AG08395 (cell line): Measurements from ENCODE around the gene KRT37.
"Not testable (repeated sequence)": the region's sequence is repeated elsewhere in the genome, so short reads cannot be mapped to it uniquely, and the experiment has no call there.

Source experiments
- DNase-seq: peaks from one replicate; pipeline ENCODE4 v3.0.0; 2012; ENCODE audit warnings: mixed read lengths, low spot score

The KRT37 gene

DNA sequence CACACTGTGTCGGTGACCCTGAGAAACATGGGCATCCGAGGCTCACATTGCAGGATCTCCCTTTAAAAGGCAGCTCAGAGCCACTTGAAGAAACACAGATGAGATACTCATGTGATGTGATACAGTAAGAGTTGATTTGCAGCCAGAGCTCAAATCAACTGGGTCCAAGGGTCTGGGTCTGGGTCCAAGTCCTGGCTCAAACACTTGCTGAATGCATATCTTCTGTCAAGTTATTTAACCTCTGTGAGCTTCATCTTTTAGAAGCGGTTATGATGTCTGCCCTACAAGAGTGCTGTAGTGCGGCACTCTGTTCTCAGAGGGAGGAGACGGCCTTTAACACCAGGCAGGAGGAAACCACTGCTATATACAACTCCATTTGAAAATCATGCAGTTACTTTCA lies 10.0 kb upstream of the KRT37 start:
- no peak for DNase-seq

DNA sequence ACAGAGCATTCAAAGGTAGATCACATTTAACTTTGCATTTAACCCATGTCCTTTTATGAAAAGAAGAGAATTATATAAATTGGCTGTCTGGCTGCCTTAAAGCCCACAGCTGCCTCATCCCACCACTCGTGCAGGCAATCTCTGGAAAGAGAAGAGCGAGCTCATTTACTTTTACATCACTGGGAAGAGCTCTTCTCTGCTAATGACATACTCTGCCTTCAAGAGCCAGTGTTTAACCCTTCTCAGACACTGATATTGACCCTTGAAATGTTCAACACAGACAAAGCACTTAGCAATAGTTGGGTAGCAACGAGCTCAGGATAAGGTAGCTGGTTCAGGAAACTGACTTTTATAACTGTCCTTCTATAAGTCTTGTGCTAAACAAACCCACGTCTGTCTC lies 9.6 kb upstream of the KRT37 start:
- DNase-seq: no peak

DNA sequence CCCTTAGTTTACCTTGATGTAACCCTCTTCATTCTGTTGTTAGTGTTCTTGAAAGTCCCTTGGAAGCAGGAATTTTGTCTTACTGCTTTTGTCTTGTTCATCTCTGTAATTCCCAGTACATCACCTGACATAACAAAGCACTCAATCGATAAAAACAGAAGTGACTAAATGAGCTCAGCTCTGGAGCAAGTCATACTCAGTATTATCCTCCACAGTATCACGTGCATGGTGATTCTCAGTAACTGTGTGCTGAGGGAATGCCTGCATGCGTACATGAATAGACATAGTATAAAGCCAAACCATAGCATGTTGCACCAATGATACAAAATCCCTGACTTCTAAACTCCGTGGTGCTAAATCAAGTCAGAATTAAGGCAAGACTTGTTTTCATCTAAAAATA lies 9.2 kb upstream of the KRT37 start:
- no peak for DNase-seq

DNA sequence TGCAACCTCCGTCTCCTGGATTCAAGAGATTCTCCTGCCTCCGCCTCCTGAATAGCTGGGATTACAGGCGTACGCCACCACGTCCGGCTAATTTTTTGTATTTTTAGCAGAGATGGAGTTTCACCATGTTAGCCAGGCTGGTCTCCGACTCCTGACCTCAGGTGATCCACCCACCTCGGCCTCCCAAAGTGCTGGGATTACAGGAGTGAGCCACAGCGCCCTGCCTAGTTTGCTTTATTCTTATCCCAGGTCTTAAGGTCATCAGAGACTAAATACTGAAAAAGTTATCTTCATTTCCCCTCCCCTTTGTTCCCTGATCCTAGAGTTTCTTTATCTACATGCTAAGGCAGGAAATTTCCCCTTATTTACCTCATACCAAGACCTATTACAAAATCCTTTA lies 6.0 kb upstream of the KRT37 start:
- not testable (repeated sequence) for DNase-seq

DNA sequence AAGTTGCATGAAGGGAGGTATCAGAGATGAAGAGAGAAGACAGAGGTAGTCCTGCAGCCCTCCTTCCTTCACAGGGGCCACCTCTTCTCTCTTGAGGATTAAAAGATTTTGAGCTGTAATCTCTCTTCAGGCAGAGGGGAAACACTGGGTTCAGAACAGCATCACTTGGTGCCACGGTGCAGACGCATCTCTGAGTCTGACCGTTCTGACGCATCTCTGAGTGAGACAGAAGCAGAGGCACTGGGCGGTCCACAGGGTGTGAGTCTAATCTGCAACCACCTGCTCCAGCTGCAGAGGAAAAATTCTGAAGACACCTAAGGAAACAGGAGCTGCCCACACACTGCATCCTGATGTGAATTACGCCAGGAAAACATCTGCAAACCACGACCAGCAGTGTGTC lies 5.3 kb upstream of the KRT37 start:
- DNase-seq: no peak

DNA sequence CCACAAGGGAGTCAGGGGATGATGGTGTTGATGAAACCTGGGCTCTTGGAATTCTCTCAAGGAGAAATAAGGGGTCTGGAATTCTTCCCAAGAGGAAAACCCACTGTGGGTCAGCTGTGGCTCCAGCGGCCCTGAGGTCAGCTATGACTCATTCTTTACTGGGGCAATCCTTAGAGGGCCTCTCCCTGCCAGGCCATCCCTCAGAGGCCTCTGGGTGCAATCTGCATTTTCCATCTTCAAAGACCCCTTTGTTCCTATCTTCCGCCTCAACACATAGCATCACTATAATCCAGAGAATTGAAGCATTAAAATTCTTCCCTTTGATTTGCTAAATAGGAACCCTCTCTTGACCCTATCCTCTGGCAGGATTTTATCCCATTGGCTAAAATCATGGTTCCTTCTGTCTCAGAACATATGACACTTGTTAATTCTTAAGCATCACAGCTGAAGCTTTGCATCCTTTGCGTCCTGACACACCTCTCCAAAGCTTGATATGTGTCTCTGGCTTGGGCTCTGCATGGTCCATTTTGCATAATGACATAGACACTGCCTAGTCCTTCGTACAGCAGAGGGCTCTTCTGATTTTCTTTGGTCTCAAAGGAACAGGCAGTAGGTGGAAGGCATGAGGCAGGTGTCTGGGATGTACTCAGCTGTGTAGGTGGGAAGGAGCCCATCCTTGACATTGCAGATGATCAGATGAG lies 4.4 kb upstream of the KRT37 start:
- DNase-seq: peak; percentile 28

DNA sequence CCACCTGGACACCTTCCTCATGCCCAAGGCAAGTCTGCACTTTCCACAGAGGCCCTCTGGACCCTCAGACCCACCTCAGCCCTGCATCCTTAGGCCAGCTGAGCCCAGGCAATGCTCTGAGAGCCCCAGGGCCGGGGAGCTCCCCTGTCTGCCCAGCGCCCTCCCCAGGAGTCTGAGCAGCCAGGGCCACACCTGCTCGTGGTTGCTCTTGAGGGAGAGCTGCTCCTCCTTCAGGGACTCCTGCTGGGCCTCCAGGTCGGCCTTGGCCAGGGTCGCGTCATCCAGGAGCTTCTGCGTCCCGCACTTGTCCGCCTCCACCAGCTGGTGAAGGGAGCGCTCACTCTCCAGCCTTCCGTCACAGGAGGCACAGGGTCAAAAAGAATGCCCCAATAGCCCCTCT lies 1.8 kb downstream of the KRT37 start:
- not testable (repeated sequence) for DNase-seq

DNA sequence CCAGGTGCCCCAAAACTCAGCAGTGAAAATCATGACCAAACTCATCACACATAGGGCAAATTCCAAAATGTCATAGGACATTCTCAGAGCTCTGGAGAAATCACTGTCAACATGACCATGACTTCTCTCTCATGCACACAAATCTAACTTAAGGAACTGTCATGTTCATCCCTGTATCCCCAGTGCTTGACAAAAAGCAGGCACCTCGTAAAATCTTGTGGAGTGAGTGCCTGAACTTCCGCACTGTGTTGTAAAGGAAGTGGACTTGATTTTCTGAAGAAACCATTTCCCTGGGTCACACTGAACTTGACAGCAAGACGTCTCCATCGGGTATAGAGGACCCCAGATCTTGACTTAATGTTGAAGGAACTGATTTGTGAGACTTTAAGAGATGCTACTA lies 2.8 kb downstream of the KRT37 start:
- no peak for DNase-seq

DNA sequence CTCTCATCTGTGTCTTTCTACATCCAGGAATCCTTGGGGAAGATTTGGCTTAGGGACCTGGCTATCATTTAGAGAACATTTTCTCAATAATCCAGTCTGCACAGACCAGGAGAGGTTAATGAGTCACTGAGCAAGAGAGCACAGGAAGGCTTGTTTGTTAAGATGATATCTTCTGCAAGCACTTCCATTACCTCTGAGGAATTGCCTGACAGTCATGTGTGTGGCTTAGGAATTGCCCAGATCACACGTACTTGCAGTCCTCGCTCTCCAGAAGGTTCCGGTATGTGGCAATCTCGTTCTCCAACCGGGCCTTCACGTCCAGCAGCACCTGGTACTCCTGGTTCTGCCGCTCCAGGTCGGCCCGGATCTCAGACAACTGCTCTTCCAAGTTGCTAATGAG lies 3.3 kb downstream of the KRT37 start:
- peak; percentile 41 for DNase-seq

DNA sequence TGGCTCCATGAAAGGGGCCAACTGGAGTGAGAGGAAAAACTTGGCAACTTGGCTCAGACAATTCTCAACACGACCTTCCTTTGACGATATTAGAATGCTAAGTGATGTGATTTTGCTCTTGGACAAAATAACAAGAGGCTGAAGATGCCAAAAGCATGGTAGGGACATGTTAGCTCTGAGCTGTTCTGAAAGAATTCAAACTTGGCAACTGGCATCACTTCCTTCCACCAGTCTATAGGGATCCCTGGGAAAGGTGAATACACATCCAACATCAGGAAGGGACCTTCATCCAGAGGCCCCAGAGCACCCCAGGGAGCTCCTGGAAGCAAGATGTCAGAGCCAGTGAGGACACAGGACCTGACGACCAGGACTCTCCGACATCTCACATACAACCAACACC lies 4.3 kb downstream of the KRT37 start:
- DNase-seq: peak; percentile 58

DNA sequence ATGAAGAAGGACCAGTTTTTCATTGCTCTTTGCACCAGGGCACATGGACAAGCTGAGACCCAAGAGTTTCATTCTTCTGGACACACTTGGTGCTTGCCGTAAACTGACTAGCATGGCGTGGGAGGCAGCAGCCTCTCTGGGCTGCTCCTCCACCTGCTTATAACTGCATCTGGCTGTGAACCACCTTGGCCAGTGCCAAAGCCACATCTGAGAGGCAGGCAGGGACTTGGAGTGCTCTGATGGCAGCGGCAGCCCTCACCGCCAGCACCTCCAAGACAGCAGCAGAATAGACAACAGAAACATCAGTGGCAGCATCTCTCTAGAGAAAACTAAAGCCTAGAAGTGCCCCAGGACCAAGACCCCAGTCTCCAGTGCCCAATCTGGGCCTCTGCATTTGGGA lies 4.7 kb downstream of the KRT37 start:
- no peak for DNase-seq

DNA sequence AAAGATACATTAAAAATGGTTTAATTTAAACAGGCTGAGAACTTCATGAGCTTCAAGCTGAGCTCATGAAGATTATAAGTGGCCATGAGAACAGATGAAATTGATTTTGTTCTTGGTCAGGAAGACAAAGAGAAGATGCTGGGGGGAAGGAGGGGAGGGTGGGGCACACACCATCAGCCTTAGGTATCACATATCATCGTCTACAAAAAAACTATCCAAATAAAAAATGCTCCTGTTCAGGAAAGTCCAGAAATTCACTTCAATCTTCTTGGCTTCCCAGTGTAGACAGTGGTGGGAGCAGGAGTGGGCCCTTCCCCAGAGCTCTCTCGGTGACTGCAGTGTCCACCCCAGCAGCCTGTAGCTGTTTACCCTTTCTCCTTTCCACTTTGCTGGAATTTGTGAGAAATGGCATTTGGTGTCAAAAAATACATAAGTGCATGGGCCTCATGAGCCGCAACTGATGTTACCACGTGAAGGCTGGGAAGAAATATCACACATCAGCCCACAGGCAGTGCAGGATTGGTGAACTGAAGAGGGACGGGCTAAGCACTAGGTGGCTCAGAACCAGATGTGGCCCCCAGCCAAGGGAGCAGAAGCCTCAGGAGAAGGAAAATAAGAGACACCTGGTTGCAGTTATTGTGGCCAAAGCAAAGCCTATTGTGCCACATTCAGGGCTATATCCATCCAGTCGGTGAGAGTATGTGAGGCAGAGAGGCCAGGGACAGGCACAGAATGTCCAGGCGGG lies 6.1 kb downstream of the KRT37 start:
- no peak for DNase-seq

DNA sequence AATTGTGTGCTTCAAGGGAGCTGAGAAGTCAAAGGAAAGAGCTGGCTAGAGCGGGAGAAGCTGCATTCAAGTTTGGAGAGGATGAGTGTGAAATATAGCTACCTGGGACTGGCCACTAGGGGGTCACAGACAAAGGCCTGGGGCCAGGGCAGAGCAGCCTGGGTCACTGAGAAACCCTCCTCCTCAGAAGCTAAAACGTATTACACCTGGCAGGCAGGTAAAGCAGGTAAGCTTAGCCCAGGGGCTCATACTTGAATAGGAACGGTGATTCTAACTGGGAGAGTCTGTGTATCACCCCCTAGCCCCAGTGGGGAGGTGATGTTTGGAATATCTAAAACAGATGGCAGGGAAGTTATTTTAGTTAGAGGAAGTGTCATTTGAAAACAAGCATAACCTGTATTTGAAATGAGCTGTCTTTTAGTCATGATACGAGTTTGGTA lies 6.8 kb downstream of the KRT37 start:
- no peak for DNase-seq

DNA sequence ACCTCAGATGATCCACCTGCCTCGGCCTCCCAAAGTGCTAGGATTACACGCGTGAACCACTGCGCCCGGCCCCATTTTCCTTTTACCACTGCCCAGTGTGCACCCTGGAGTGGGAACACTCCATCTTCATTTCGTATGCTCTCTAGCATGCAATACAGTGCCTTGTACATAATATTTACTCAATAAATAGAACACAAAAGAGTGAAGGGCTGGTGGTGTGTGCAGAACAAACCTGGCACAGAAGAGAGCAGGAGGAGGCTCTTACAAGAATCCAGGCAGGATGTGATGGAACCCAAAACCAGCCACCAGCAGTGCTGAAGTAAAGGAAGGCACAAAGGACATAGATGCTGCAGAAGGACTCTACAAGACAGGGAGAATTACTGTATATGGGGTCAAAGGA lies 7.3 kb downstream of the KRT37 start:
- no peak for DNase-seq

DNA sequence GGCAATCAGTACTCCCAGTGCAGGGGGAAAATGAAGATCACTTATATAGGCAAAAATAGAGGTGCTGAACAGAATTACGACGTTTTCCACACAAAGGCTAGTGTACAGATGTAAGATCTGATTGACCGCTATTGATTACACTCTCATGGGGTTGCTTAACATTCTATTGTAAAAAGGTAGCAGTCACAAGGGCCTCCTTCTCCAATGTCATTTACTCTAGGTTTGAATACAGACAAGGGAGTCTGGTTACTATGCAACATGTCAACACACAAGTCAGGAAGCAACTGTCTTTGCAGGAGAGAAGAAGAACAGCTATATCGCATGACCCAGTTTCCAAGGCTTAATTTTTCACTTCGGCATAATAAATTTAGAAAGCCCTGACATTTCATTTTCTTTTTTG lies 7.9 kb downstream of the KRT37 start:
- no peak for DNase-seq

DNA sequence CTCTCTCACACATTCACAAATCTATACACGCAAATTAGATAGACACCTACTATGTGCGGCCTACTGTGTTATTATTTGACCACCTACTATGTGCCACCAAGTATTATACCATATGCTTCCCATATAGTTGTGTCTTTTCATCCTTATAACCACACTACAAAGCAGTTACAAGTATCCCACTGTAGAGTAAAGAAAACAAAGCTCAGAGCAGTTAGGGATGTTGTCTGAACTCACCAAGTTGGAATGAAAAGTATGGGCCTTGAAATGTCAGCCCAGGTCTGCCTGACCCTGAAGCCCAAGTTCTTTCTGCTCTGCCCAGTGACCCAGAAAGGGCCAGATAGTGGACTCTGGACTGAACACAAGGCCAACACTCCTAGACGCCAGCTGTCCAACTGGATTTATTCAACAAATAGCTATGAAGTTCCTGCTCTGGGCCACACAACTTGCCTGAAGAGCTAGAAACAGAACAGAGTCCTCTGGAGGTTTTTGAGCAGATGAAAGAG lies 8.5 kb downstream of the KRT37 start:
- DNase-seq: peak; percentile 59

DNA sequence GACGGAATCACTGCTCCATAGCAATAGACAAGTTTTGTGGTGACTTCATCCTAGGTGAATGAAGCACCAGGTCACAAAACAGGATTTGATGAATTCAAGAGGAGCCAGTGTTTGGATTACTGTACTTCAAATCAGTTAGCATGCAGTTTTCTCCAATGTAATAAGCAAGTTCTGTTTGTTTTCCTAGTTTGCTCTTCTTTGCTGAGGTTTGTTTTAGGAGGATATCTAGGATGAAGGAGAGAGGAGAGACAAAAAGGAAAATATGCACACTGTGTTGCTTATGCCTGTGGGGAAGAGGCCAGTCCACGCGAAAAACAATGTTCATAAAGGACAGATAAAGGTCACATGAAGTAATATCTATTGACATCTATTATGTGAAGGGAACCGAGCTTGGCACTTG lies 9.0 kb downstream of the KRT37 start:
- no peak for DNase-seq

DNA sequence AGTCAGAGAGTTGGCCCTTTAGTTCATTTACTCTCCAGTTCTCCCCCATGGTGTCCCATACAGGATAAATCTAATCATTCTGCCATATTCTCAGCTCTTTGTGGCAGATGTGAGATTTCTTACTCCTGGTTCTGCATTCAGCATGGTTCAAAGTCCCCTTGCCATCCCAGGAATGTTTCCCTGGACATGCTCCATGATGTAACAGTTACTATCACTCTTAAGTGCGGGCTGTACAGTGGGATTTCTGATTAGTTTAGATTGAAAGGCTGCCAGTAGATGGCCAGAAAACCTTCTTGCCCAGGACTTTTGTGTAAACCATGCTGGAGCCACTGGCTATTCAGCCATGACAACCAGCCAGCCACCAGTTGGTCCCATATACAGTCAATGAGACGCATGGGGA lies 10.4 kb downstream of the KRT37 start:
- DNase-seq: no peak

DNA sequence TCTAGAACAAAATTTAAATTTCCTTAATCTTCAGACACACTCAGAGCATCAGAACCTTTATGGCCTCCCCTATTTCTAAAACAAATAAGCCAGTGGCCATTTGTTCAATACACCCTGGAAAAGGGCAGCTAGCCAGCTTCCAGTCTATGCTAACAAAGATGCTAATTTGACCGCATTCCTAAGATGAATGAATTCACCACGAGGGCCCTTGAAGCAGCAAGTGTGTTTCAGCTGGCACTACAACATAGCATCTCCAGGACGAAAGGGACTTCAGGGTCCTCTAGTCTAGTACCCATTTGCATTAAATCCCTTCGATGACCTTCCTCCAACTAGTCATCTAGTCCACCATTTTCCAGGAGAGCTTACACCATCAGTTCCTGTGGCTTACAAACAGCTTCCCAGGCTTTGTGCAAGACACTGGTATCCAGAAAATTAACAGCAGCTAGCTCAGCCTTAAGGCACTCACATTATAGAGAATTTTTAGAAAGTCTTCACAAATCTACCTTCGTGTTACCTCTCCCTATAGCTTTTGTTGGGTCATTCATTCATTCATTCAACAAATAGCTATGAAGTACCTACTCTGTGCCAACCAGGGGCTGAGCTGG lies 10.9 kb downstream of the KRT37 start:
- no peak for DNase-seq

DNA sequence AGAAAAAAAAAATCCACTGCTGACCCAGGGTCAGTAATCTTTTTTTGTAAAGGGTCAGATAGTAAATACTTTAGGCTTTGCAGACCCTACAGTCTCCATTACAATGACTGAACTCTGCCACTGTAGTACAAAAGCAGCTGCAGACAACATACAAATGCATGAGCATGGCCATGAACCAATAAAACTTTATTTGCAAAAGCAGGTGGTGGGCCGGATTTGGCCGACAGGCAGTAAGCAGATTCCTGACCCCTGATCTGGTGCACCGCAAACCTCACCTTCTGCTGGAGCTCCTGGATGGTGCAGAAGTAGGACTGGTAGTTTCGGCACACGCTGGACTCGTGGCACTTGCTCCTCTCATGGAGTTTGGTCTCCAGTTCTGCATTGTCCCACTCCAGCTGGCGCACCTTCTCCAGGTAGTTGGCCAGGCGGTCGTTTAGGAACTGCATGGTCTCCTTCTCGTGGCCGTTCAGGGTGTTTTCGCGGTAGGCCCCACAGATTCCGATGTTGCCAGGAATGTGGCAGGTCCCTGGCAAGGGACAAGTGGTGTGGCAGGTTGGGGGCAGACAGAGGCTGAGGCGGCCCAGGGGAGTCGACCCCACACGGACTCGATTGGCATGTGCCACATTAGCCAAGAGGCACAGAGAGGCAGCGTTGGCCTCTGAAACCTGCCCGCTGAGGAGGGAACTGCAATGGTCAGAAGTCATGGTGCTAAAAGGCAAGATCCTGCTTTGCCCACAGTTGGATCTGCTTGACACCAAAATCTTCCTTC lies 13.1 kb downstream of the KRT37 start:
- DNase-seq: no peak

DNA sequence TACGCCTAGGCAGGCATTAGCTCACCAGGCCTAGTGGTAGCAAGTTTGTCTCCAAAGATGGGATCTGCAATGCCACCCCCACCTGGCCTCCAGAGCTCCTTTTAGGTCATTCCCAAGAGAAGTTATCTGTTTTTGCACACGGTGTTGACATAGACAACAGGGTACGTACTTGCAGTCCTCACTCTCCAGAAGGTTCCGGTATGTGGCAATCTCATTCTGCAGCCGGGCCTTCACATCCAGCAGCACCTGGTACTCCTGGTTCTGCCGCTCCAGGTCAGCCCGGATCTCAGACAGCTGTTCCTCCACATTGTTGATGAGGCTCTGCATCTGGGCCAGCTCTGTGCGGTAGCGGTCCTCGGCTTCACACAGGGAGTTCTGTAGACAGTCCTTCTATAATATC lies 17.2 kb downstream of the KRT37 start:
- DNase-seq: no peak

DNA sequence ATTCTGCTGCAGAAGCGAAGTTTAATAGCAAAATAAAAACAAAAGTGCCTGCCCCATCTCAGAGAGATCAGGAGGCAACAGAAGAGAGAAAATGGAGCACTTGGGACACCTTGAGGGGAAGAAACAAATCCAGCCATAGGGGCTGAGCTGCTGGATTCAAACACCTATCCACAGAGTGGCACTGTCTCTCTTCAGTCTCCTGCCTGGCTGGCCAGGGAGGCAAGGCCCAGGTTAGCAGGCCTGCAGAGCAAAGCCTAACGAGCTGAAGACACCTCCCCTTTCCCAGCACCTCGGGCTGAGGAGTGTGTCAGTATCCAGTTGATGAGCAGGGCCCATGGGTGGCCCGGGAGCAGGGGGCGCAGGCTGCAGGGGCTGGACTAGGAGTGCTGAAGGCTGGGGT lies 18.2 kb downstream of the KRT37 start:
- no peak for DNase-seq
